Heart left ventricle (tissue), 16 donors: ENCODE results near the gene KCNG2. TPM values are rescaled to one million over a fixed set of nuclear protein-coding genes. Genes with fewer than 3 reads are reported as not detected.
A peak's percentile ranks its signal among the peaks of the same experiment; 100 is the strongest.

ENCODE experiments used
- ATAC-seq, 4 donors: fragments of 200-7000 bp; cut with Tn5 transposase; one replicate each; pipeline ENCODE4 v1.9.1; 2020 to 2022; ENCODE audit warnings: moderate library complexity in 4 of 4, mild to moderate bottlenecking in 3 of 4, moderate number of reproducible peaks in 1 of 4
- DNase-seq, 5 donors: peaks; one replicate each; pipeline ENCODE4 v3.0.0-alpha.2; 2020
- H3K27ac ChIP-seq, 12 donors: fragments of 200-600 bp; sonication (generic) in 4 of 12; one replicate each; pipeline versions ENCODE4 v1.5.0 to v1.8.0; 2016 to 2022; ENCODE audit warnings: mild to moderate bottlenecking in 2 of 12
- H3K27me3 ChIP-seq, 9 donors: fragments of 200-600 bp; sonication (generic) in 2 of 9; one replicate each; pipeline versions ENCODE4 v1.5.1 to v1.8.0; 2016 to 2022; ENCODE audit warnings: mild to moderate bottlenecking in 3 of 9
- H3K36me3 ChIP-seq, 9 donors: fragments of 200-600 bp; sonication (generic) in 2 of 9; one replicate each; pipeline versions ENCODE4 v1.5.0 to v1.8.0; 2018 to 2022; ENCODE audit warnings: mild to moderate bottlenecking in 2 of 9
- H3K4me1 ChIP-seq, 12 donors: fragments of 200-600 bp; sonication (generic) in 4 of 12; one replicate each; pipeline versions ENCODE4 v1.5.0 to v1.8.0; 2016 to 2022; ENCODE audit warnings: mild to moderate bottlenecking in 3 of 12
- H3K4me3 ChIP-seq, 12 donors: fragments of 200-600 bp; sonication (generic) in 4 of 12; one replicate each; pipeline versions ENCODE4 v1.5.0 to v1.8.0; 2017 to 2022; ENCODE audit warnings: mild to moderate bottlenecking in 9 of 12, moderate library complexity in 4 of 12
- H3K9me3 ChIP-seq, 12 donors: fragments of 200-600 bp; sonication (generic) in 4 of 12; one replicate each; pipeline versions ENCODE4 v1.5.0 to v1.8.0; 2016 to 2022; ENCODE audit warnings: mild to moderate bottlenecking in 1 of 12
- CTCF ChIP-seq, 12 donors: fragments of 200-600 bp; sonication (generic) in 4 of 12; IDR thresholded peaks; one replicate each; pipeline versions ENCODE4 v1.5.0 to v1.8.0; 2018 to 2022; ENCODE audit warnings: antibody characterized with exemption in 12 of 12, mild to moderate bottlenecking in 5 of 12
- POLR2A ChIP-seq, 2 donors: fragments of 450-650 bp; IDR thresholded peaks; one replicate each; pipeline ENCODE4 v1.6.1; 2017; ENCODE audit warnings: antibody characterized with exemption in 2 of 2, mild to moderate bottlenecking in 2 of 2, moderate library complexity in 2 of 2
- WGBS, 4 donors: extraction: QIAGEN DNeasy Blood & Tissue Kit in 2 of 4; methylation state at CpG; one replicate each; pipeline versions ENCODE4 v1.1.5 to v1.1.7; 2013 to 2018; 5-methylcytosine and 5-hydroxymethylcytosine counted together
- intact Hi-C, 10 donors: fragments of 100-400 bp; cut with DNase I; formaldehyde crosslinking; loops; one replicate each; pipeline versions ENCODE4 v1.11.1 to v1.14.2; 2022
- polyA plus RNA-seq, 2 donors: library from polyadenylated mRNA; stranded (reverse); fragments of 200-250 nt; gene quantifications; one replicate each; pipeline ENCODE4 v1.2.3, GENCODE V29; 2013
- total RNA-seq, 9 donors: library from RNA; depleted of rRNA in 2 of 9; stranded (reverse); fragments of >200 nt in 2 of 9; fragmentation: NEBNext Ultra II Directional in 3 of 9; extraction: Animal tissue kit (Norgen Biotek cat#: 25700) in 3 of 9; gene quantifications; one replicate each; pipeline versions ENCODE4 v1.1.0 to v1.2.4, GENCODE V29; 2016 to 2023
- donor health status: ischemic (EF 13 %, LVEDD 7.1; RV severe dilation, severe dysfunction).
- donor health status: healthy with polysubstance abuse.
- donor health status: DM: no; HTN: yes; CAD: no.
- donor health status: DM: no; HTN: no; CAD: no.
- donor health status: ischemic (EF 25% LVEDD 6.9; RV normal size, moderate dysfunction).
- donor health status: ischemic (EF 25% LVEDD 5.7; RV mildly dilated, moderate dysfunction).
- donor health status: healthy.
- donor health status: DM: yes; HTN: yes; CAD: no.
- donor health status: ischemic (EF 35%, LVEDD 5.7; RV mildly dilated, moderate dysfunction).
- donor health status: nonischemic (EF 11% LVEDD 7.7; RV severe dilation, severe dysfunction).
- donor health status: DM: yes; HTN: yes; CAD: no.
- donor health status: PGD.
- donor health status: ischemic (EF 29% LVEDD 5.4; RV normal size, mild dysfunction).
- donor health status: nonischemic (EF 23%, LVEDD 6.1; RV moderate dilation, normal function).

Gene KCNG2
- total and polyA plus RNA-seq, 11 donors, result 0.07 to 1.5 (median 0.18) TPM; not detected in 8

GRCh38 chr18:79887181-79888000, 89.7 kb downstream of the KCNG2 start:
- no peaks in the 10 kb centered on the region for H3K4me1 ChIP-seq
- H3K4me3 ChIP-seq, result no peak overlapping the region
- intact Hi-C loops, result loop anchor here in 1 of 10 donors (10.0 kb wide), 1 partner anchor 57 kb away; no protein-coding TSS in a partner anchor
- no peak overlapping the region for H3K27ac ChIP-seq
- ATAC-seq, result peak in 1 of 4 donors; percentile 20
- H3K36me3 ChIP-seq, result no peaks in the 10 kb centered on the region
- TF ChIP-seq POLR2A (IDR thresholded peaks at IDR 0.05) (no peak), CTCF (IDR thresholded peaks at IDR 0.05) (no peak)
- peaks cover 0 to 46% (median 21%) of the 10 kb centered on the region in 12 donors for H3K9me3 ChIP-seq
- WGBS, 4 donors, result 90 to 93% (median 91%) methylated on average over 14 to 30 of the region's 30 CpGs
- no peaks in the 10 kb centered on the region for H3K27me3 ChIP-seq
- DNase-seq, result peak in 2 of 5 donors; percentile 20 to 49

GRCh38 chr18:79888016-79888415, 90.3 kb downstream of the KCNG2 start:
- DNase-seq, result peak in 1 of 5 donors; percentile 39
- WGBS, 4 donors, result 83 to 95% (median 90%) methylated on average over 2 to 16 of the region's 16 CpGs

GRCh38 chr18:79889569-79889968, 91.8 kb downstream of the KCNG2 start:
- ATAC-seq, result no peak
- Histone ChIP-seq H3K4me1 (no peaks in the 10 kb centered on the region), H3K9me3 (peaks cover 0 to 61% (median 28%) of the 10 kb centered on the region in 12 donors), H3K27me3 (no peaks in the 10 kb centered on the region), H3K4me3 (no peak overlapping the region), H3K36me3 (no peaks in the 10 kb centered on the region), H3K27ac (no peak overlapping the region)
- no peak for DNase-seq
- intact Hi-C loops, result loop anchor here in 1 of 10 donors (10.0 kb wide), 1 partner anchor 55 kb away; no protein-coding TSS in a partner anchor
- WGBS, 4 donors, result 88 to 91% (median 89%) methylated on average over 14 of the region's 14 CpGs
- TF ChIP-seq CTCF (IDR thresholded peaks at IDR 0.05), result no peak
- TF ChIP-seq POLR2A (IDR thresholded peaks at IDR 0.05), result no peak

More at GRCh38 chr18:79888016-79888415, 90.3 kb downstream of the KCNG2 start:
- Histone ChIP-seq H3K27me3 (no peaks in the 10 kb centered on the region), H3K27ac (no peak overlapping the region), H3K4me3 (no peak overlapping the region), H3K36me3 (no peaks in the 10 kb centered on the region), H3K9me3 (peaks cover 0 to 50% (median 24%) of the 10 kb centered on the region in 12 donors), H3K4me1 (no peaks in the 10 kb centered on the region)
- ATAC-seq, result no peak
- TF ChIP-seq CTCF (IDR thresholded peaks at IDR 0.05) (no peak), POLR2A (IDR thresholded peaks at IDR 0.05) (no peak)
- intact Hi-C loops, result loop anchor here in 1 of 10 donors (10.0 kb wide), 1 partner anchor 57 kb away; no protein-coding TSS in a partner anchor

GRCh38 chr18:79890674-79891073, 92.9 kb downstream of the KCNG2 start:
- TF ChIP-seq POLR2A (IDR thresholded peaks at IDR 0.05) (no peak), CTCF (IDR thresholded peaks at IDR 0.05) (no peak)
- DNase-seq, result no peak
- no peak for ATAC-seq
- intact Hi-C loops, result no loop called here
- no peak overlapping the region for H3K4me3 ChIP-seq
- no peak overlapping the region for H3K27ac ChIP-seq
- no peaks in the 10 kb centered on the region for H3K27me3 ChIP-seq
- WGBS, 4 donors, result 87 to 91% (median 88%) methylated on average over 5 of the region's 5 CpGs
- H3K4me1 ChIP-seq, result no peaks in the 10 kb centered on the region
- H3K9me3 ChIP-seq, result peaks cover 0 to 72% (median 28%) of the 10 kb centered on the region in 12 donors
- no peaks in the 10 kb centered on the region for H3K36me3 ChIP-seq
